SU-DHL-6 (cell line): ENCODE measurements around the gene KRT16.

ENCODE experiments used
- H2AFZ ChIP-seq: fragments of 200-600 bp; sonication (generic); 2 replicates; pipeline ENCODE4 v1.6.1; 2014; ENCODE audit warnings: low read depth, mild to moderate bottlenecking, moderate library complexity, mixed read lengths, antibody characterized with exemption, low read length; ENCODE audit not compliant: severe bottlenecking
- H3F3A ChIP-seq: fragments of 200-600 bp; shearing (Covaris generic); 2 replicates; pipeline ENCODE4 v1.6.0; 2016; ENCODE audit warnings: antibody characterized with exemption, mild to moderate bottlenecking; ENCODE audit not compliant: insufficient read depth
- H3K27ac ChIP-seq: fragments of 200-600 bp; sonication (generic); 2 replicates; pipeline ENCODE4 v1.5.1; 2016; ENCODE audit warnings: low read depth, mild to moderate bottlenecking, low read length, moderate library complexity, mixed read lengths
- H3K27me3 ChIP-seq: fragments of 200-600 bp; sonication (generic), shearing (Covaris generic); 2 replicates; pipeline ENCODE4 v1.6.0; 2014; ENCODE audit warnings: mild to moderate bottlenecking, low read length
- H3K36me3 ChIP-seq: fragments of 200-600 bp; sonication (generic); 2 replicates; pipeline ENCODE4 v1.6.1; 2014; ENCODE audit warnings: mild to moderate bottlenecking, low read length, mixed read lengths
- H3K4me2 ChIP-seq: fragments of 300-600, 200-600 bp; shearing (Covaris generic), sonication (generic); 2 replicates; pipeline ENCODE4 v1.6.0; 2014; ENCODE audit warnings: low read length, low read depth, mild to moderate bottlenecking; ENCODE audit not compliant: poor library complexity, severe bottlenecking
- H3K4me3 ChIP-seq: fragments of 200-600 bp; sonication (generic); 2 replicates; pipeline ENCODE4 v1.5.1; 2014; ENCODE audit warnings: antibody characterized with exemption, low read length, mild to moderate bottlenecking, mixed read lengths; ENCODE audit not compliant: insufficient read depth, poor library complexity, severe bottlenecking
- H3K79me2 ChIP-seq: fragments of 200-600 bp; sonication (generic); 2 replicates; pipeline ENCODE4 v1.6.1; 2014; ENCODE audit warnings: mild to moderate bottlenecking, low read length, moderate library complexity; ENCODE audit not compliant: insufficient read depth
- H3K9ac ChIP-seq: fragments of 200-600 bp; sonication (generic); 2 replicates; pipeline ENCODE4 v1.7.0; 2014; ENCODE audit warnings: mild to moderate bottlenecking, low read length
- H3K9me2 ChIP-seq: fragments of 200-600 bp; sonication (generic); replicated peaks from 2 replicates; pipeline ENCODE4 v1.6.1; 2014; ENCODE audit warnings: low read length; ENCODE audit not compliant: insufficient read depth
- H3K9me3 ChIP-seq: fragments of 200-600 bp; sonication (generic); 2 replicates; pipeline ENCODE4 v1.6.1; 2014; ENCODE audit warnings: low read length, mixed read lengths; ENCODE audit not compliant: insufficient read depth
- H4K20me1 ChIP-seq: fragments of 200-600 bp; sonication (generic); 2 replicates; pipeline ENCODE4 v1.6.1; 2014; ENCODE audit warnings: low read depth, mild to moderate bottlenecking, antibody characterized with exemption, low read length, moderate library complexity, mixed read lengths
- EZH2phosphoT487 ChIP-seq: fragments of 200-600 bp; sonication (generic), shearing (Covaris generic); conservative IDR thresholded peaks from 2 replicates; pipeline ENCODE4 v1.6.1; 2018; ENCODE audit warnings: mild to moderate bottlenecking, antibody characterized with exemption, low read length, moderate library complexity, mixed read lengths
- TF ChIP-seq, protein P1 (sequence below): fragments of 200-600 bp; sonication (generic); IDR thresholded peaks from one replicate; pipeline ENCODE4 v1.5.1; 2017; ENCODE audit warnings: antibody characterized with exemption, mild to moderate bottlenecking, low read length, moderate library complexity; ENCODE audit not compliant: insufficient read depth, poor library complexity, severe bottlenecking

The KRT16 gene

DNA sequence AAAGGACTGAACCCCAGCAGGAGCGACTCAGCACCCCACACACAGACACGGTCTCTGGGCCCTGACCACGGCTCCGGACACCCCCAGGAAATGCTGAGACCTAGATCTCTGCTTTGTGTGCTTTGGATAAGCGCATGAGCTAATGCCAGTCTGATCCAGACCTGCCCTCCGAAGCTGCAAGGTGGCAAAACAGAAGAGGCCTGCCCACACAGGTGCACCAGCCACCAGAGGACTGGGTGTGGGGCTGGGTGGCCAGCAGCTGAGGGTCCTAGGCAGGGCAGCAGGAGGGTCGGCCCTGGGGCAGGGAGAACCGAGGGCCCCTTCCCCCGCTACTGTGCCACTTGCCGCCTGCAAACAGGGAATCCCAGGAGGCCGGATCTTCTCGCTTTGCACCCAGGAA lies 45.4 kb upstream of the KRT16 start:
- no peak overlapping the region for H3K27ac ChIP-seq
- no peak overlapping the region for H3K9ac ChIP-seq
- H3K36me3 ChIP-seq, result no peaks in the 10 kb centered on the region
- TF ChIP-seq, protein P1, sequence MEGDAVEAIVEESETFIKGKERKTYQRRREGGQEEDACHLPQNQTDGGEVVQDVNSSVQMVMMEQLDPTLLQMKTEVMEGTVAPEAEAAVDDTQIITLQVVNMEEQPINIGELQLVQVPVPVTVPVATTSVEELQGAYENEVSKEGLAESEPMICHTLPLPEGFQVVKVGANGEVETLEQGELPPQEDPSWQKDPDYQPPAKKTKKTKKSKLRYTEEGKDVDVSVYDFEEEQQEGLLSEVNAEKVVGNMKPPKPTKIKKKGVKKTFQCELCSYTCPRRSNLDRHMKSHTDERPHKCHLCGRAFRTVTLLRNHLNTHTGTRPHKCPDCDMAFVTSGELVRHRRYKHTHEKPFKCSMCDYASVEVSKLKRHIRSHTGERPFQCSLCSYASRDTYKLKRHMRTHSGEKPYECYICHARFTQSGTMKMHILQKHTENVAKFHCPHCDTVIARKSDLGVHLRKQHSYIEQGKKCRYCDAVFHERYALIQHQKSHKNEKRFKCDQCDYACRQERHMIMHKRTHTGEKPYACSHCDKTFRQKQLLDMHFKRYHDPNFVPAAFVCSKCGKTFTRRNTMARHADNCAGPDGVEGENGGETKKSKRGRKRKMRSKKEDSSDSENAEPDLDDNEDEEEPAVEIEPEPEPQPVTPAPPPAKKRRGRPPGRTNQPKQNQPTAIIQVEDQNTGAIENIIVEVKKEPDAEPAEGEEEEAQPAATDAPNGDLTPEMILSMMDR, result no peak
- no peak for TF ChIP-seq EZH2phosphoT487
- H3K27me3 ChIP-seq, result no peaks in the 10 kb centered on the region
- no peaks in the 10 kb centered on the region for H3K9me2 ChIP-seq
- no peaks in the 10 kb centered on the region for H4K20me1 ChIP-seq
- no peaks in the 10 kb centered on the region for H3K9me3 ChIP-seq
- no peaks in the 10 kb centered on the region for H3F3A ChIP-seq
- H3K4me2 ChIP-seq, result no peak overlapping the region
- H3K4me3 ChIP-seq, result no peak overlapping the region
- no peak overlapping the region for H2AFZ ChIP-seq
- H3K79me2 ChIP-seq, result no peaks in the 10 kb centered on the region

DNA sequence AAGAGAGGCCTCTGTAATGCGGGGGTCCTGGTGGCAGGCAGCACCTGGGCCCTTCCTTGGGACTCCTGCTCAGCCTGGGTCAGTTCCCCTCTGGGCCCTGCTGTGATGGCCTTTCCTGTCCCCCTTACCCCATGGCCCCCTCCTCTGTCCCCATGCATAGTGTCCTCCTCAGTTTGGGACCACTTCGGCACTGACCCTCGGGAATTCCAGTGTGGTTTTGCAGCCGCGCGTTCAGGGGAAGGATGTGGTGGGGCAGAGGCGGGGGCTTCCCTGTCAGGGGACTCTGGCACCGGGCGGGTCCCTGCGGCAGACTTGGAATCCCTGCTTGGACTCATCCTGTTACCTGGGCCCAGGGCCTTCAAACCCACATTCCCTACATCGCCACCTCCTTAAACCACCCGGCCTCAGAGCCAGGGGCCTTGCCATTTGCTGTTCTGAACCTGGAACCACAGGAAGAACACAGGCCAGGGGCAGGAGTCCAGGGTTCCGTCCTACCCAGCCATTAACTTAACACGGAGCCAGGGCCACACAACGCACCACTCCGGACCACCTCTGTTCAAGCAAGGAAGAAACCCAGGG lies 44.7 kb upstream of the KRT16 start:
- H2AFZ ChIP-seq, result no peak overlapping the region
- H3K4me3 ChIP-seq, result no peak overlapping the region
- no peak overlapping the region for H3K9ac ChIP-seq
- no peaks in the 10 kb centered on the region for H3F3A ChIP-seq
- H3K27ac ChIP-seq, result no peak overlapping the region
- no peaks in the 10 kb centered on the region for H3K36me3 ChIP-seq
- no peaks in the 10 kb centered on the region for H4K20me1 ChIP-seq
- no peaks in the 10 kb centered on the region for H3K9me3 ChIP-seq
- TF ChIP-seq, protein P1, result no peak
- no peak for TF ChIP-seq EZH2phosphoT487
- no peak overlapping the region for H3K4me2 ChIP-seq
- H3K27me3 ChIP-seq, result no peaks in the 10 kb centered on the region
- no peaks in the 10 kb centered on the region for H3K79me2 ChIP-seq
- H3K9me2 ChIP-seq, result no peaks in the 10 kb centered on the region

DNA sequence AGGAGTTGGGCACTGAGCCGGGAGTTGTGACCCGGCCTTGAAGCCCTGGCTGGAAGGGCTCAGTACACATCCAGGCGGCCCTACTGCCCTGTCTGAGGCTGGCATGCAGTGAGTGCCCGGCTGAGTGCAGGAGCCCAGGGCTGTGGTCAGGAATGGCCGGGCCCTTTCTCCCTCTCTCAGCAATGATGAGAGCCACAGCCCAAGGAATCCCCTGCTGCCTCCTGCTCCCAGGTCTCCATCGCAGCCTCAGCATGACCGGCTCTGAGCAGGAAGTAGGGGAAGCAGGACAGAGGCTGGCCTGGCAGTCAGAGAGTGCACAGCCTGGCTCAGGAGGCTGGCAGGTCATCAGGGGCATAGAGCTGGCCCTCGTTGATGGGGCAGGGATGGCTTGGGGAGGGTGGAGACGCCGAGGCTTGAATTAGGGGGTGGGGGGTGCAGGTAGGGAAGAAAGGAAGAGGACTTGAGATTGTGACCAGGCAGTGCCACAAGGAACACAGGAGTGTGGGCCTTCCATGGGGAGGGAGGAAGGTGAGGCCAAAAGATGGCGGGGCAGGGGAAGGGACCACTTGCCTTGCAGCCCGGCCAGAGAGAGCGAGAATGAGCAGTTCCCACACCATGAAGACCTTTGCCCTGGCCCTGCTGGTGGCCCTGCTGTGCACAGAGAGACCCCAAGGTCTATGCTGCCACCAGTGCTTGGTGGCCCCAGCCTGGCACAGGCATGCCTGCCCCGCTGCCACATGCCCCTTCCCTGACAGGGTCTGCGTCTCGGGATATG lies 43.9 kb upstream of the KRT16 start:
- Histone ChIP-seq H3K27ac (no peak overlapping the region), H3F3A (no peaks in the 10 kb centered on the region), H3K4me3 (no peak overlapping the region), H3K36me3 (no peaks in the 10 kb centered on the region), H3K79me2 (no peaks in the 10 kb centered on the region), H3K9me3 (no peaks in the 10 kb centered on the region), H2AFZ (no peak overlapping the region), H3K27me3 (no peaks in the 10 kb centered on the region), H4K20me1 (no peaks in the 10 kb centered on the region), H3K4me2 (no peak overlapping the region), H3K9me2 (no peaks in the 10 kb centered on the region), H3K9ac (no peak overlapping the region)
- TF ChIP-seq, protein P1, result no peak
- no peak for TF ChIP-seq EZH2phosphoT487
